ENCODE data around the gene FAXDC2.
"Not testable (repeated sequence)": the region's sequence is repeated elsewhere in the genome, so short reads cannot be mapped to it uniquely, and the experiment has no call there.

Gene FAXDC2

DNA sequence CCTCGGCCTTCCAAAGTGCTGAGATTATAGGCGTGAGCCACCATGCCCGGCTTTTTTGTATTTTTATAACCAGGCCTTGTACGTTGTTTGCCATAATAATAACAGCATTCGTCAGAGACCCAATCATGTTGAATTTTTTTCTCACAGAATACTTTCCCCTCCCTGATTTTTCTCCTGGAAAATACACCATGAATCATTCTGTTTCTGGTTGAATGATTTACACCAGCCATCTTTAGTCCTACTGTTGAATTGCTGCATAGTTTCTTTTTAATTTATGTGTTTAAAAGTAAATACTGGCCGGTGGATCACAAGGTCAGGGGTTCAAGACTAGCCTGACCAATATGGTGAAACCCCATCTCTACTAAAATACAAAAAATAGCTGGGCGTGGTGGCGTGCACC is 11.5 kb upstream of the FAXDC2 start:
- no peak for DNase-seq (ENCODE audit: low read depth in 2 of 2)

DNA sequence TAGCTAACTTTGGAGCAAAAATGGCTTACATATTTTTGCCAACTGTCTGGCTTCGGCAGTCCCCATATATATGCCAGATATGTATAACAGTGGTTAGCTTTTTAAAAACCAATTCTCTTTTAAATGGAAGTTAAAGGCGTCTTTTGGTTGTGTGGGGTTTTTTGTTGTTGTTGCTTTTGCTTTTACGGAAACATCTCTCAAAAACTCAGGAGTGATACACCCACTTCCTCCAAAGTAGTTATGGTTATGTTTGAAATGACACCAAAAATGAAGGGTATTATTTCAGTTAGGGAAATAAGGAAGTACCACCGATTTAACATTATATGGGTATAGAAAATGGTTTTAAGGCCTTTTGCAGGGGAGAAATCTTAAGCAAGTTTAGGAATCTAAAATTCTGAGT is 10.4 kb upstream of the FAXDC2 start:
- DNase-seq (ENCODE audit: low read depth in 2 of 2): no peak

DNA sequence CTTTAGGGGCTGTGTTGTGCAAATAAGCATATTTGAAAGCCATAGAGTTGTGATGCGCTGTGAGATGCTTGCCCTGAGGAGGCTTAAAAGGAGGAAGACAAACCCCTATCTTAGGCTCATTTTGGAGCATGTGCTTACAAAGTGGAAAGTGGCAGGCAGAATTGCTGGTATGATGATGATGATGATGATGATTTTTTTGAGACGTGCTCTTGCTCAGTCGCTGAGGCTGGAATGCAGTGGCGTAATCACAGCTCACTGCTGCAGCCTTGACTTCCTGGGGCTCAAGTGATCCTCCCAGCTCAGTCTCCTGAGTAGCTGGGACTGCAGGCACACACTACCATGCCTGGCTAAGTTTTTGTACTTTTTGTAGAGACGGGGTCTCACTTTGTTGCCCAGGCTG is 9.7 kb upstream of the FAXDC2 start:
- no peak for DNase-seq (ENCODE audit: low read depth in 2 of 2)

DNA sequence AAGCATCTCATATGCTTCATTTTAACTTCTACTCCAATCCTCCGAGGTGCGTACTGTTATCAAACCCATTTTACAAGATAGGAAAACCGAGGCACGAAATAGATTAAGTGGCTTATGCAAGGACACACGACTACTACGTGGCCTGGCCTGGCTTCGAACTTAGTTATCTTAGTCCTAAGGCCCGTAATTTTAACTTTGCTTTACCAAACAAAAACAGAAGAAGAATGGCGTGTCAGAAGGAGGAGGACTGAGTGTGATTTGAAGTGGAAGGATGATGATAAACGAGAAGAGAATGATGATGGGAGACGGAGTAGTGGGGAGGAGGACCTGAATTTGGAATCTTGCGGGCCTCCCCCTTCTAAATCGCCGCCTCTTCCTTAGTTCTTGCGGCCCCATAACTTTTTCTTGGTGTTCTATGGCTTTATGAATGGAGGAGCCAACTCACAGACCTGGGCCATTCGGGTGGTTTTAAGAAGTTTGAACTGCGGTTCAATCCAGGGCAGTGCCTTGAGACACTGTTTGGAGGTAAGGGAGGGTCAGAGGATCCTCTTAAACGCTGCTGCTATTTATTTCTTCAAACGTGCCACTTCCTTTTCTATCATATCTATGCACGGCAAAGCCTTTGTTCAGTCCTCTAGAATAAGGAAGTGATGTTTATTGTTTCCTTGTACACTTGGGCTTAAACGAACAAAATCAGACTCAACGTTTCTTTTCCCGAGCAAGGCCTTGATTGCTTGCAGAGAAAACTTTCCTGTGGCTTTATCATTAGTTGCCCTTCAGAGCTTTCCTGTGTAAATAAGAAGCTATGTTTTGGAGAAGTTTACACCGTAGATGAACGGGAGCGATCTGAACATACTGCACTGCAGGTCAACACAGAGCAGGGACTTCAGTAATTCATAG is 8.8 kb upstream of the FAXDC2 start:
- DNase-seq (ENCODE audit: low read depth in 2 of 2): no peak

DNA sequence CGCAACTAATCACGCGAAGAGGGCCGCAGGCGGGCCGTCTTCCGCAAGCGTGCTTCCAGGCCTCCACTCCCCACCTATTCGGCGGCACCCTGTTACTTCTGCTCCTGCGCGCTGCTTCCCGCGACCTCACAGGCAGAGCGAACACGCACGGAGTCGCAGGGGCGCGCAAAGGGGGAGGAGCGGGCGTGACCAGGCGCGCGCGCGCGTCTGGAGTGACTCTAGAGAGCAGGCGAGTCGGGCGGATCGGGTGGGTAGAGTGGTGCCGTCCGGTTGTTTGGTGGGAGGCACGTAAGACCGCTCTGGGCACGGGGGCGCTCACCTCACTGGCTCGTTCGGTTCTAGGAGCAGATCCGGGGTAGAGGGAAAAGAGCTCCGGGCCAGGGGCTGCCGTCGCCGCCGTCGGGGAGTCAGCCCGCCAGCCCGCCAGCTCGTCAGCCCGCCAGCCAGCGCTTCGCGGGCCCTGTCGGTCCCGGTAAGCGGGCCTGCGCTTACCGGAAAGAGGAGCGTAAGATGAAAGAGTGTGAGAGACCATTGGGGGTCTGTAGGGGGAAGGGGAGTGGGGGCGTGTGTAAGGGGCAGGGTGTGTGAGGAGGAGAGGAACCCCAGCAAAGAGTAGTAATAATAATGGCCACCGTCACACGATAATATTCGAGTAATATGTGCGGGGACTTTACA is 8.0 kb upstream of the FAXDC2 start, which contains the start of gene CNOT8:
Gene CNOT8 (plus strand): TSS at position 331 of the 675 bp plus-strand sequence. CDS start 4,652 bp downstream, outside the sequence.
- DNase-seq (ENCODE audit: low read depth in 2 of 2): peak; percentile 94 to 96

DNA sequence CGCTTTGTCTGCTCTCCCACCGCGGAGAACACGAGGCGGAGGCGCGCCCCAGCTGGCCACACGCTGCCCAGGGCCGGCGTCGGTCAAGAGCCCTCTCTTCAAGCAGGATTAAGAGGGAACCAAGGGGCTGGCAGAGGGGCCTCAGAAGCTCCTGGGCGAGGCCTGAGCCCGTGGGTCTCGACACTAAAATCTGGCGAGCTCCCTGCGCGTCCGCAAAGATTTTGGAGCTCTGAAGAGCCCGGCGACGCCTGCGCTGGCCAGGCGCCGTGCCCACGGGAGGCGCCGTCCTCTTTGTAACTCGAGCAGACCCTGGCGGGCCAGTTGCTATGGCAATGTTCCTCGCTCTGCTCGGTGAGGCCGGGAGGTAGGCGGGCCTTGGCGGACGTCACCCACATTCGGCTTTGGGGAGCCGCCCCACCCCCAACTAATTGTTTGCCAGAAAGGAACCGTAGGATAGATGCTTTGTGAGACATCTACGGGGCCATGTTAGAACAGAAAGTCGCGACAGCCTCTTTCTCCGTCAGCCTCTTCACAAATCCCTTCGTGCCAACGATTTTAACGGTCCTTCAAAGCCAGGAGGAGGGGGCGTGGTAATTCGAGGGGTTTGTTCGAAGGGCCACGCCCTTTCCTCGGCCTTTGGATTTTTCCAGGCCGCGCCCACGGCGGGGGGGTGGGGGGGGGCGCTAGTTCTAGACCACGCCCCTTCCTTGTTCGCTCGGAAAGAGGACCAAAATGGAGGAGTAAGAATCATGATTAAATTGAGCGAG is 7.3 kb upstream of the FAXDC2 start:
- peak; percentile 69 to 72 for DNase-seq (ENCODE audit: low read depth in 2 of 2)

DNA sequence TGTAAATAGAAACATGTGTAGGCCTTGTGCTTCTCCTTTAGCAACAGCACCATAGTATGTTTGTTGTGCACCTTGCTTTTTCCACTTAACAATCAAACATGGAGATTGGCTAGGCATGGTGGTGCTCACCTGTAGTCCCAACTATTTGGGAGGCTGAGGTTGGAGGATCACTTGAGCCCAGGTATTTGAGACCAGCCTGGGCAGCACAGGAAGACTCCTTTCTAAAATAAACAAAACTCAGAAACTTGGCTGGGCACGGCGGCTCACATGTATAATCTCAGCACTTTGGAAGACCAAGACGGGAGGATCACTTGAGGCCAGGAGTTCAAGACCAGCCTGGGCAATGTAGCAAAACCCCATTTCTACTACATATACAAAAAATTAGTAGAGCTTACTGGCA is 948 bp upstream of the FAXDC2 start:
- DNase-seq (ENCODE audit: low read depth in 2 of 2): no peak

DNA sequence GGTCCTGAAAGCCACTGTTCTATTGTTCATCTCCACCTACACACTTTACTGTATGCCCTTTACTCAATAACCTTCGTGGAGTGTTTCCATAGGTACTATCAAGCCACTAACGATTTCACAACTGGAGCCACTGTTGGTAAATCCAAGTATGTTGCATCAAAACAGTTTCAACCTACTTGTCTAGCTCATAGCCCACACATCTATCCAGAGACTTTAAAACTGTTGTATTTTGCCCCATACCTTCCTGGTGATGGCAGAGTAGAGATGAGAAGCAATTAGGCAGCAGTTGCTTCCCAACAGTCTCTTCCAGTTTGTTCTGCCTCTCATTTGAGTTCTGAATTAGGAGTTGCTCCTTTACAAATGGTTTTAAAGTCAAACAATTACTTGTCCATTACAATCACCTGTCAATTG is 607 bp downstream of the FAXDC2 start:
- DNase-seq (ENCODE audit: low read depth in 2 of 2): no peak

DNA sequence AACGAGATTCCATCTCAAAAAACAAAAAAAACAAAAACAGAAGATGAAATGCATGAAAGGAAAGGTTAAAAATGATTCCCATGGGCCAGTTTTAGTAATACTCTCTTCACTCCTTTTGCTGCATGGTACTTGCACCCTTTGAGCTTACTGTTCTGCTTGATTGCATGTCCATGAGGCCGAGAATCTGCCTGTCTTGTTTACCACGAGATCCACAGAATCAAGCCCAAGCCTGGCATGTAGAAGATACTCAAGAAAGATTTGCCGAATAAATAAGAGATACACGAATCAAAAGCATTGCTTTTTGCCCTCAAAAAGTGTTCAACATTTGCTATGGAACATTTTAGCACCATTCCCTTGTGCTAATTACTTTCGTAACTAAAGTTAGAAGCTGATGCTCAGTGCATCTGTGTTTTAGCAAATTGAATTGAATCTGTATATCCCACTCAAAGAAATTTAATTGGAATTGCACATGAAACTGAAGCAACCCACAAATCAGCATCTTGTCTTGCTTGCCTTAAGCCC is 1.1 kb downstream of the FAXDC2 start:
- no peak for DNase-seq (ENCODE audit: low read depth in 2 of 2)

DNA sequence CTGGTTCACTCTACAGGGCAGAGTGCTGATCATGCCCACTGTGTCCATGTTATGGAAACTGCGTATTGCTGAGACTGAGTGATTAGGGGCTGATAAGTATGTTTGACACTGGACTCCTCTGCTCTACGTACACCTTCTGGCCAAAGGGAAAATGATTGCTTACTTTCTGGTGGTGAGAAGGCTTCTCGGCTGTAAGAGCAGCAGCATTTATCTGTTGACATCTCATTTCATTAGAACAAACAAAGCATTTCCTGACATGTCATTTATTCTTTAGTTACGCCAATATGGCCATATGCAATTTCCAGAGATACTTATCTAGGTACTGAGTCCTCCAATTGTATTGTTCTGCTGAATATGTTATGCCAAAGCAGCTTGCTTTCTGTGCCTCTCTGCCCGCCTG is 5.6 kb downstream of the FAXDC2 start:
- DNase-seq (ENCODE audit: low read depth in 2 of 2): no peak

DNA sequence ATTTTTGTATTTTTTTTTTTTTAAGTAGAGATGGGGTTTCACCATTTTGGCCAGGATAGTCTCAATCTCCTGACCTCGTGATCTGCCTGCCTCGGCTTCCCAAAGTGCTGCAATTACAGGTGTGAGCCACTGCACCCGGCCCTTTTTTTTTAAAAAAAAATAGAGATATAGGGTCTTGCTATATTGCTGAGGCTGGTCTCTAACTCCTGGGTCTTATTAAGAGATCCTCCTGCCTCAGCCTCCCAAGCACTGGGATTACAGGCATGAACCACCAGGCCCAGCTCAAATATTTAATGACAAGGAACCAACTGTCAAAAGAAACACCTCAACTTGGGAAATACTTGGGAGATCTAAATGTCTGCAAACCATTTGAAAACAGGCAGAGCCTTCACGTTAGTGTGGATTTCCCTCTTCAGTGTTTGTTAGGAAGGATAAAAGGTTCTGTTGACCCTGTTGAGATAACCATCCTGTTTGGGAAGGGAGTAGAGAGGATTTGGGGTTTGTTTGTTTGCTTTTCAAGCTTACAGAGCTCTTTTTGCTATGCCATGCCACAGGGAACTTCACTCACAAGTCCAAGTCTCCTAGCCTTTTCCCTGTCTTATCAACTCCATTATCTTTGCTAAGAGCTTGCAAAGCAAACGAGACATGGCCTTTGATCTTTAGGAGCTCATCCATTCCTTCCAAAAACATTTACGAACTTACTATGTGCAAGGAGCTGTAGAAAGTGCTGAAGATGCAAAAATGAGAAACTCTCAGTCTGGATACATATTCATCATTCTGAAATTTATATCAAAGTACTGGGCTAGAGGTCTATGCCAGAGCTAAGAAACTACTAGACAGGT is 7.5 kb downstream of the FAXDC2 start:
- no peak for DNase-seq (ENCODE audit: low read depth in 2 of 2)

DNA sequence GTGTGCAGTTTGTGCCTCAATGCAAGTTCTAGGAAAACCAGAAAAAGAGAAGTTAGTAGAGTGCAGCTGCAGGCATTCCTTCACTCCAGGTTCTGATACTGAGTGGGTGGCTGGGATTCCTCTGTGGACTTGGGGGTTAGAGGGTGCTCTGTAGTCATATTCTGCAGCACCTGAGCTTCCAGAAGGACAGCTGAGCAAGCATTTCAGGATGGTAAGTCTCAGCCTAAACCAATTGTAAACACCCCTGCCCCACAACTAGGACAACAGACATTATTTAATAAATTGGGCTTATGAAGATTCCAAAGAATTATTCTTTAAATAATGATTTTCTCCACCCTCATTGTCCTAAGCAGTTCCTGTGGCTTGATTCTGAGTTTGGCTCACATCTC is 9.1 kb downstream of the FAXDC2 start:
- no peak for DNase-seq (ENCODE audit: low read depth in 2 of 2)

DNA sequence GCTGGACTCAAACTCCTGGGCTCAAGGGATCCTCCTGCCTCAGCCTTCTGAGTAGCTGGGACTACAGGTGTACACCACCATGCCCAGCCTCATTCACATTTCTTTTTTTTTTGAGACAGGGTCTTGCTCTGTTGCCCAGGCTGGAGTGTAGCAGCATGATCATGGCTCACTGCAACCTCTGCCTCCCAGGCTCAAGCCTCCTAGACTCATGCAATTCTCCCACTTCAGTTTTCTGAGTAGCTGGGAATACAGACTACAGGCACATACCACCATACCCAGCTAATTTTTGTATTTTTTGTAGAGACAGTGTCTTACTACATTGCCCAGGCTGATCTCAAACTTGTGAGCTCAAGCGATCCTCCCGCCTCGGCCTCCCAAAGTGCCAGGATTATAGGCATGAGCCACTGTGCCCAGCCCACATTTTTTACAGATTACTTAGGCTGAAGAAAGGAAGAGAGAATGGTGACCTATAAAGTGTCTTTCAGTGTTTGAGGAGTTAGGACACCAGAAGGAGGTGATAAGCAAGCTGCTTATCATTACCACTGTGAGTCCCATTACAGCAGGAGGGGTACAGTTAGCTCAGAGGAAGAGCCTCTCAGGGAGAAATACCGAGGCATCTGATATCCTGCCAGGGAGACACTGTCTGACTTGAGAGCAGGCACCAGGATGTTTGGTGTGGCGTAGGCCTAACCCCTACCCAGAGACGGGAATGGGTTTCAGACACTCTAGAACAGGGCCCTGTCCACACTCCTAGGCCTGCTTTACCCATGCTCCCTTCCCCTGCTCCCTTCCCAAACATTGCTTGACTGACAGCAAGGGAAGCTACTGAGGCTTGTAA is 9.7 kb downstream of the FAXDC2 start:
- DNase-seq (ENCODE audit: low read depth in 2 of 2): no peak

DNA sequence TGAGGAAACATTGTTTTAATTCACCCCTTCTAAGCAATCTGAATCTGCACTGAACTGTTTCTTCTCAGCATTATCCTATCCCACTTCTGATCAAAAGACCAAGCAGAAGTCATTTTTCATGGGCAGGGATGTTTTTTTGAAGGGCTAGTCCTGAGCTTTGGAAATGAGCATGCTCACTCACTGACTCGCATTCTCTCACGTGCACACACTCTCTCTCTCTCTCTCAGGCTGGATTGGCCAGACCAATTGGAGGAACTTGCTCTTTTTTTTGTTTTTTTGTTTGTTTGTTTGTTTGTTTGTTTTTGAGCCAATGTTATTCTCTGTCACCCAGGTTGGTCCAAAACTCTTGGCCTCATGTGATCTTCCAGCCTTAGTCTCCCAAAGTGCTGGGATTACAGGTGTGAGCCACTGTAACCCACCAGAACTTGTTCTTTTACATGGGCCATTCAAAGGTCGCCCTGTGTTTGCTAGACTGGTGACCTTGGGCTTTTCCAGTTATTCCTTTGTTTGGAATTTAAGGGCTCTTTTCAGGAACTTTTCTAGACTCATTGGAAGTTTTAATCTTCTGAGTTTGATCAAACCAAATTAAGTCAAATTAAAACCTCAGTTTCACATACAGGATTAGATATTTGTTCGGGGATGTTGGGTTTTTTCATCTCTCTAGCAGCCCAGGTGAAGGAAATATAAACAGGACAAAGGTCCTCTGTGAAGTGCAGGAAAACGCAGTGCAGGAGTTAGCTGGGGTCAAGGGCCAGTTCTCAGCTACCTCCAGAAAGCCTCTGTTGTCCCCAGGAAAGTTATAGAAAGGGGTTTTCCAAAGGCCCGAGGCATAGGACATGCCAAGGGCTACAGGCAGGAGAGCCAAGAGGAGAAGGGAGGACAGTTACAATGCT is 13.1 kb downstream of the FAXDC2 start:
- DNase-seq (ENCODE audit: low read depth in 2 of 2): no peak

DNA sequence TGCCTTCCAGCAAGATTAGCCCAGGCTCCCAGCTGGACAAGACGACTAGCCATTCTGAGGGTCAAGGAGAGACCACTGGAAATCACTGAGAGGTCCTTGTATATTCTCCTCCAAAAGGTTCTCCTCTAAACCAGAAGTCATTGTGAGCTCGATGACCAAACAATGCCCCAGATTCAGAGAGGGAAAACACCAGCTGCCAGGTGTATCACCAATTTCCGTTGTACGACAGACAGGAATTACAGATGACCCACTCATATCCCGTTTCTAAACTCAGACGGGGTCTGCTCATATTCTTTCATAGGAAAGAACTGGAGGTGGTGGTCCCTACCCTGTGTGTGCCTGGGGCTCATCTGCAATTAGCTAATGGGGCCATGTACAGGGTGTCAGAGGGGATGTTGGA is 14.2 kb downstream of the FAXDC2 start:
- no peak for DNase-seq (ENCODE audit: low read depth in 2 of 2)

DNA sequence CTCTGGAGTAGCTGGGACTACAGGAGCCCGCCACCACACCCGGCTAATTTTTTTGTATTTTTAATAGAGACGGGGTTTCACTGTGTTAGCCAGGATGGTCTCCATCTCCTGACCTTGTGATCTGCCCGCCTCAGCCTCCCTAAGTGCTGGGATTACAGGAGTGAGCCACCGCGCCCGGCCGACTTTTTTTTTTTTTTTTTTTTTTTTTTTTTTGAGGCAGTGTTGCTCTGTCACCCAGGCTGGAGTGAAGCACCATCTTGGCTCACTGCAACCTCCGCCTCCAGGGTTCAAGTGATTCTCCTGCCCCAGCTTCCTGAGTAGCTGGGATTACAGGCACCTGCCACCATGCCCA is 14.7 kb downstream of the FAXDC2 start:
- not testable (repeated sequence) for DNase-seq (ENCODE audit: low read depth in 2 of 2)

DNA sequence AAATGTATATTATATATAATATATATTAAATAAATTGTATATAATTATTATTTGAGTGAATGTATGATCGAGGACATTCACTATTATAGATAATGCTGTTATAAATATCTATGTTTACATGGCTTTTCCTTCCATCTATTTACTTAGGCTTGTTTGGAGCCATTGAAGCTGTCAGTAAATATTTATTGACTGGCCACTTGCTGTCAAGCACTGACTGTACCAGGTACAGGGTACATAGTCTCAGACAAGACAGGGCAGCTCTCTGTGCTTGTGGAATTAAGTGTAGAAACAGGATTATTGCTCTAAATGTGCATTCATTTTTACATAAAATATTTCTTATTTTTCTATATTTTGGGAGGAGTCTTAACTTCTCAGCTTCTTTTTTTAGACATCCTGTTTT is 16.4 kb downstream of the FAXDC2 start:
- DNase-seq (ENCODE audit: low read depth in 2 of 2): no peak

DNA sequence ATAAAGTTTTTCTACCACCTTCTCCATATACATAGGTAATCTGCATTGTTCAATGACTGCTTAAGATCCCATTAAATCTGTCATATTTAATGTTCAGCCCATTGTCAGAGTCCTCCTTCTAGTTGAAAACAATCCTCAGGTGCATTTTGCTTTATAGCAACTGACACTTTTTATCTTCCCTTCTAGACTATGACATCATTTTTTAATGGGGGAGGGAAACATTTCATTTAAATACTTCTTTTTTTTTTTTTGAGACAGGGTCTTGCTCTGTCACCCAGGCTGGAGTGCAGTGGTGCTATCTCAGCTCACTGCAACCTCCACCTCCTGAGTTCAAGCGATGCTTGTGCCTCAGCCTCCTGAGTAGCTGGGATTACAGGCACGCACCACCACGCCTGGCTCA is 17.6 kb downstream of the FAXDC2 start:
- DNase-seq (ENCODE audit: low read depth in 2 of 2): not testable (repeated sequence)

DNA sequence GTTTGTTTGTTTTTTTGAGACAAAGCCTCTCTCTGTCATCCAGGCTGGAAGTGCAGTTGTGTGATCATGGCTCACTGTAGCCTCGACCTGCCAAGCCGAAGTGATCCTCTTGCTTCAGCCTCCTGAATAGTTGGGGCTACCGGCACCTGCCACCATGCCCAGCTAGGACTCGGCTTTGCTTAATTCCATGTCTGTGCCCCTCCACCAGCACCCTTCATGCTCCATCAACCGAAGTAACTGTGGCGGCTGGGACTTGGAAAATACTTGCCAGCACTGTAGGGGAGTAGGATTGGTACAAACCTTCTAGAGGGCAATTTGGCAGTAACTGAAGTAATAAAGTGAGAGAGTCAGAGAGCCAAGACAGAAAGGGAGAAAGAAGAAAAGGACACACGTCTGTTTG is 19.0 kb downstream of the FAXDC2 start:
- DNase-seq (ENCODE audit: low read depth in 2 of 2): no peak
